ENCODE data around the gene FHDC1. TPM values are rescaled to one million over a fixed set of nuclear protein-coding genes. Genes with fewer than 3 reads are reported as not detected.

FHDC1 gene
- total and polyA plus RNA-seq, 9 donors: 3.6 to 11.1 (median 6.9) TPM

DNA sequence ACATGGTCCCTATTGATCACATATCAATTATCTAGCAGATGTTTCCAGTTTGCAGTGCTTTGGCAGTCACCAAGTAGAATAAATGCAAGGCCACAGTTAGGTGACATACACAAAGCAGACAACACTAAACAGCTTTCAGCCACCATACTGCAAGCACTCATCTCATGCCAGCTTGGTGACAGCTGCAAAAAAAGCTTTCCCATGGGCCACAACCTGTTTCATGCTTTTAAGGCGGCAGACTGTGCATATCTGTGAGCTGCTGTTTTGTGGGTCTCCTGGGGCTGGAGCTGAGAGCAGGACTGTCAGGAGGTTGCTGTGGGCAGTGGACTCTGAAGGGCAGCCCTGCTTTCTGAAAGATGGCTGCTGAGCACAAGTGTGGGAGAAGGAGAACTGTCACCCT lies 82.6 kb downstream of the FHDC1 start:
- no peak overlapping the region for H3K27ac ChIP-seq (ENCODE audit: low read length)
- peaks cover 25% of the 10 kb centered on the region for H3K4me1 ChIP-seq (ENCODE audit: control insufficient read depth, insufficient read depth, low read length)
- WGBS (ENCODE audit: insufficient coverage): 100% methylated on average over 1 of the region's 1 CpG
- no peak for DNase-seq
- H3K4me3 ChIP-seq (ENCODE audit: low read length): no peak overlapping the region
- H3K27me3 ChIP-seq (ENCODE audit: control insufficient read depth, insufficient read depth, low read length): no peaks in the 10 kb centered on the region
- no peaks in the 10 kb centered on the region for H3K36me3 ChIP-seq (ENCODE audit: control insufficient read depth, insufficient read depth, low read length)
- H3K9me3 ChIP-seq (replicated peaks; ENCODE audit: control insufficient read depth, low read depth, low read length): no peaks in the 10 kb centered on the region

GRCh38 chr4:153019906-153020305 lies 83.8 kb downstream of the FHDC1 start:
- Histone ChIP-seq H3K27me3 (ENCODE audit: control insufficient read depth, insufficient read depth, low read length) (no peaks in the 10 kb centered on the region), H3K36me3 (ENCODE audit: control insufficient read depth, insufficient read depth, low read length) (no peaks in the 10 kb centered on the region), H3K4me3 (ENCODE audit: low read length) (no peak overlapping the region), H3K27ac (ENCODE audit: low read length) (no peak overlapping the region), H3K4me1 (ENCODE audit: control insufficient read depth, insufficient read depth, low read length) (peaks cover 23% of the 10 kb centered on the region), H3K9me3 (replicated peaks; ENCODE audit: control insufficient read depth, low read depth, low read length) (no peaks in the 10 kb centered on the region)
- 96% methylated on average over 6 of the region's 9 CpGs for WGBS (ENCODE audit: insufficient coverage)
- DNase-seq: no peak

DNA sequence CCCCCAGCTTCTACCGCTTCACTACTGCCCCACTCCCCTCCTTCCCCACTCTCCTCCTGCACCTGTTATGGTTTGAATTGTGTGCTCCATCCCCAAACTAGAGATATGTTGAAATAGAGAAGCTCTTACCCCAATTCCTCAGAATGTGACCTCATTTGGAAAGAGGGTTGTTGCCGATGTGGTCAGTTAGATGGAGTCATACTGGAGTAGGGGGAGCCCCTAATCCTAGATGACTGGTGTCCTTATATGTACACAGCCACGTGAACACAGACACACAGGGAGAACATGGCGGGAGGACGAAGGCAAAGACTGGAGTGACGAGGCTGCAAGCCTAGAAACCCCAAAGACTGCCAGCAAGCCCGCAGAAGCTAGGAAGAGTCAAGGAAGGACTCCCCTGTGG lies 84.3 kb downstream of the FHDC1 start:
- no peak for DNase-seq
- H3K27me3 ChIP-seq (ENCODE audit: control insufficient read depth, insufficient read depth, low read length): no peaks in the 10 kb centered on the region
- H3K9me3 ChIP-seq (replicated peaks; ENCODE audit: control insufficient read depth, low read depth, low read length): no peaks in the 10 kb centered on the region
- WGBS (ENCODE audit: insufficient coverage): 79% methylated on average over 3 of the region's 7 CpGs
- H3K4me1 ChIP-seq (ENCODE audit: control insufficient read depth, insufficient read depth, low read length): peaks cover 23% of the 10 kb centered on the region
- no peaks in the 10 kb centered on the region for H3K36me3 ChIP-seq (ENCODE audit: control insufficient read depth, insufficient read depth, low read length)
- no peak overlapping the region for H3K4me3 ChIP-seq (ENCODE audit: low read length)
- H3K27ac ChIP-seq (ENCODE audit: low read length): no peak overlapping the region

- peaks cover 23% of the 10 kb centered on the region for H3K4me1 ChIP-seq (ENCODE audit: control insufficient read depth, insufficient read depth, low read length)
- no peak overlapping the region for H3K4me3 ChIP-seq (ENCODE audit: low read length)
- peak; percentile 75 for DNase-seq
- H3K27me3 ChIP-seq (ENCODE audit: control insufficient read depth, insufficient read depth, low read length): no peaks in the 10 kb centered on the region
- no peak overlapping the region for H3K27ac ChIP-seq (ENCODE audit: low read length)
- H3K36me3 ChIP-seq (ENCODE audit: control insufficient read depth, insufficient read depth, low read length): no peaks in the 10 kb centered on the region
- WGBS (ENCODE audit: insufficient coverage): 40% methylated on average over 7 of the region's 8 CpGs
- H3K9me3 ChIP-seq (replicated peaks; ENCODE audit: control insufficient read depth, low read depth, low read length): no peaks in the 10 kb centered on the region
These were observed 85.2 kb downstream of the FHDC1 start for GRCh38 chr4:153021276-153021675.

- no peaks in the 10 kb centered on the region for H3K9me3 ChIP-seq (replicated peaks; ENCODE audit: control insufficient read depth, low read depth, low read length)
- no peak overlapping the region for H3K27ac ChIP-seq (ENCODE audit: low read length)
- 56% methylated on average over 9 of the region's 12 CpGs for WGBS (ENCODE audit: insufficient coverage)
- H3K27me3 ChIP-seq (ENCODE audit: control insufficient read depth, insufficient read depth, low read length): no peaks in the 10 kb centered on the region
- H3K4me3 ChIP-seq (ENCODE audit: low read length): no peak overlapping the region
- DNase-seq: no peak
- no peaks in the 10 kb centered on the region for H3K36me3 ChIP-seq (ENCODE audit: control insufficient read depth, insufficient read depth, low read length)
- peaks cover 23% of the 10 kb centered on the region for H3K4me1 ChIP-seq (ENCODE audit: control insufficient read depth, insufficient read depth, low read length)
These were observed 86.2 kb downstream of the FHDC1 start for GRCh38 chr4:153022241-153022715.

DNA sequence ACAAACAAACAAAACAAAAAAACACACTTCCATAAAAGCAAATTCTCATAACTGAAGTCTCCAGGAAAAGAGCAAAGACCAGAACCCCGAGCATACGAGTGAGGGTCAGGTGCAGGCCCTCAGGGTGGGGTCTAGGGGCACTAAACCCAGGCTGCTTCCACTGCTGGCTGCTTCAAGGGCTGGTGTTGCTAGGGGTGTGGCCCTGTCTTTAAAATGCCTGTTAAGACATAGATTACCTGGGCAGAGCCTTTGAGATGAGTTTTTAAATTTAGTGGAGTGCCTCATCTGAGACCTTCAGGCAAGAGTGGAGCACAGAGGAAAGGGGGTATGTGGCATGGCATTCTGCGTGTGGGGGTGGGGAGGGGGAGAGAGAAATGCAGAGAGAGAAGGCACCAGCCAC lies 87.0 kb downstream of the FHDC1 start:
- Histone ChIP-seq H3K27ac (ENCODE audit: low read length) (no peak overlapping the region), H3K27me3 (ENCODE audit: control insufficient read depth, insufficient read depth, low read length) (no peaks in the 10 kb centered on the region), H3K4me3 (ENCODE audit: low read length) (no peak overlapping the region), H3K4me1 (ENCODE audit: control insufficient read depth, insufficient read depth, low read length) (peaks cover 23% of the 10 kb centered on the region), H3K36me3 (ENCODE audit: control insufficient read depth, insufficient read depth, low read length) (no peaks in the 10 kb centered on the region), H3K9me3 (replicated peaks; ENCODE audit: control insufficient read depth, low read depth, low read length) (peaks cover under 1% of the 10 kb centered on the region)
- DNase-seq: no peak
- 92% methylated on average over 3 of the region's 3 CpGs for WGBS (ENCODE audit: insufficient coverage)

DNA sequence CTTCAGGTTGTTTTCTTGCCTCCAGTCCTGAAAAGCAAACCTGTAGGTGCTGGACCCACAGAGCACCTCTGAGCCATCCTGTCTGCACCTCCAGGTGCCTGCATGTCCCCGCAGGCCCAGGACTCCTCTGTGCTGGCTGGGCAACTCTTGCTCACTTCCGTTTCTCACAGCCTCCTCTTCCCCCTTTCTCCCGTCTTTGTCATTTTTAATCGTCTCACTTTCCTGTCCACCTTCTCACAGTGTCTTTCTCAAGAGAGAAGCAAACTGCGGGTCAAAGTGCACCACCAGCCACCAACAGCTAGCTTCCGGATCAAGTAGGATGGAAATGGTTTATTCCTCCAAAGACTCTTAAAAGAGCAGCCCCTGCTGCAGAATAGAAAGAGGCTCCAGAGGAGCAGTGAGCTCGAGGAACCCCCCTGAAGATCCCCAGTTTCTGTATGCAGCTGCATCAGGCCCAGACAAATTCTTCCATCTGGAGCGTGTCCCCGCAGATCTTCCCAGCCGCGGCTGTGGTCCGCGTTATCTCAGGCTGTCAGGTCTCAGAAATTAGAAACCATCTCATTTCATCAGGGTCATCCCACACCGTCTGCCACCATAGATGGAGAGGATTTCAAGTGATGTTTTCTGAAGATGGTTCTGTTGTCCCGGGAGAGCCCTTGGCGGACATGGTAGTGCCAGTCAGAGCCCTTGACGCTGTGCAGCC lies 87.7 kb downstream of the FHDC1 start:
- no peak for DNase-seq
- Histone ChIP-seq H3K27me3 (ENCODE audit: control insufficient read depth, insufficient read depth, low read length) (no peaks in the 10 kb centered on the region), H3K9me3 (replicated peaks; ENCODE audit: control insufficient read depth, low read depth, low read length) (peaks cover 8% of the 10 kb centered on the region), H3K36me3 (ENCODE audit: control insufficient read depth, insufficient read depth, low read length) (no peaks in the 10 kb centered on the region), H3K4me3 (ENCODE audit: low read length) (no peak overlapping the region), H3K27ac (ENCODE audit: low read length) (no peak overlapping the region), H3K4me1 (ENCODE audit: control insufficient read depth, insufficient read depth, low read length) (peaks cover 21% of the 10 kb centered on the region)
- WGBS (ENCODE audit: insufficient coverage): 36% methylated on average over 3 of the region's 17 CpGs

- no peaks in the 10 kb centered on the region for H3K36me3 ChIP-seq (ENCODE audit: control insufficient read depth, insufficient read depth, low read length)
- no peak overlapping the region for H3K4me3 ChIP-seq (ENCODE audit: low read length)
- peaks cover under 1% of the 10 kb centered on the region for H3K27me3 ChIP-seq (ENCODE audit: control insufficient read depth, insufficient read depth, low read length)
- peaks cover 13% of the 10 kb centered on the region for H3K9me3 ChIP-seq (replicated peaks; ENCODE audit: control insufficient read depth, low read depth, low read length)
- no peak for DNase-seq
- H3K27ac ChIP-seq (ENCODE audit: low read length): no peak overlapping the region
- 61% methylated on average over 3 of the region's 6 CpGs for WGBS (ENCODE audit: insufficient coverage)
- H3K4me1 ChIP-seq (ENCODE audit: control insufficient read depth, insufficient read depth, low read length): peaks cover 19% of the 10 kb centered on the region
These were observed 88.3 kb downstream of the FHDC1 start for GRCh38 chr4:153024466-153024865.

DNA sequence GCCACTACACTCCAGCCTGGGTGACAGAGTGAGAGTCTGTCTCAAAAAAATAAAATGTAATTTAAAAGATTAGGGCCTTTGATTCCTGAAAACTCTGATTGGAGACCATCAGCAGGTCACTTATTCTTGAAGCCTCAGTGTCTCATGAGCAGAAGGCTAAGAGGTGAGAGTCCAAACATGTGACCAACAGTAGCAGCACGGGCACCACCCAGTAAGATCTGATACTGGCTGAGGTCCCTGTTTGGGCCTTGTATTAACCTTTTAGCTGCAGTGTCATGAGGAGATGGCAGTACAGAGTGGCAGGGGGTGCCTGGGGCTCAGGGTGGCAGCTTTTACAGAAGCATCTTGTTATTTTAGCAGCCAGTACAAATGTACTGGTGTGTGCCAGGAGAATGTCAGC lies 89.3 kb downstream of the FHDC1 start:
- no peak for DNase-seq
- H3K27me3 ChIP-seq (ENCODE audit: control insufficient read depth, insufficient read depth, low read length): peaks cover 2% of the 10 kb centered on the region
- no peak overlapping the region for H3K4me3 ChIP-seq (ENCODE audit: low read length)
- no peaks in the 10 kb centered on the region for H3K36me3 ChIP-seq (ENCODE audit: control insufficient read depth, insufficient read depth, low read length)
- H3K9me3 ChIP-seq (replicated peaks; ENCODE audit: control insufficient read depth, low read depth, low read length): peaks cover 15% of the 10 kb centered on the region
- no peak overlapping the region for H3K27ac ChIP-seq (ENCODE audit: low read length)
- H3K4me1 ChIP-seq (ENCODE audit: control insufficient read depth, insufficient read depth, low read length): peaks cover 19% of the 10 kb centered on the region
- 50% methylated on average over 1 of the region's 1 CpG for WGBS (ENCODE audit: insufficient coverage)

GRCh38 chr4:153026591-153027346 lies 90.6 kb downstream of the FHDC1 start:
- 82% methylated on average over 7 of the region's 10 CpGs for WGBS (ENCODE audit: insufficient coverage)
- no peak for DNase-seq
- H3K4me3 ChIP-seq (ENCODE audit: low read length): no peak overlapping the region
- peaks cover 15% of the 10 kb centered on the region for H3K9me3 ChIP-seq (replicated peaks; ENCODE audit: control insufficient read depth, low read depth, low read length)
- peaks cover 10% of the 10 kb centered on the region for H3K4me1 ChIP-seq (ENCODE audit: control insufficient read depth, insufficient read depth, low read length)
- peaks cover 2% of the 10 kb centered on the region for H3K27me3 ChIP-seq (ENCODE audit: control insufficient read depth, insufficient read depth, low read length)
- H3K27ac ChIP-seq (ENCODE audit: low read length): no peak overlapping the region
- H3K36me3 ChIP-seq (ENCODE audit: control insufficient read depth, insufficient read depth, low read length): no peaks in the 10 kb centered on the region

Measured in muscle of leg (tissue), 11 donors.